GM18511 (cell line): ENCODE results near the gene ZDHHC19.
"Not testable (repeated sequence)": the region's sequence is repeated elsewhere in the genome, so short reads cannot be mapped to it uniquely, and the experiment has no call there.

Experiments
- ATAC-seq: cut with Tn5 transposase; IDR thresholded peaks from one replicate; pipeline ENCODE4 v1.9.1; 2021; ENCODE audit warnings: mild to moderate bottlenecking, moderate library complexity; ENCODE audit not compliant: unreplicated experiment

ZDHHC19 gene

DNA sequence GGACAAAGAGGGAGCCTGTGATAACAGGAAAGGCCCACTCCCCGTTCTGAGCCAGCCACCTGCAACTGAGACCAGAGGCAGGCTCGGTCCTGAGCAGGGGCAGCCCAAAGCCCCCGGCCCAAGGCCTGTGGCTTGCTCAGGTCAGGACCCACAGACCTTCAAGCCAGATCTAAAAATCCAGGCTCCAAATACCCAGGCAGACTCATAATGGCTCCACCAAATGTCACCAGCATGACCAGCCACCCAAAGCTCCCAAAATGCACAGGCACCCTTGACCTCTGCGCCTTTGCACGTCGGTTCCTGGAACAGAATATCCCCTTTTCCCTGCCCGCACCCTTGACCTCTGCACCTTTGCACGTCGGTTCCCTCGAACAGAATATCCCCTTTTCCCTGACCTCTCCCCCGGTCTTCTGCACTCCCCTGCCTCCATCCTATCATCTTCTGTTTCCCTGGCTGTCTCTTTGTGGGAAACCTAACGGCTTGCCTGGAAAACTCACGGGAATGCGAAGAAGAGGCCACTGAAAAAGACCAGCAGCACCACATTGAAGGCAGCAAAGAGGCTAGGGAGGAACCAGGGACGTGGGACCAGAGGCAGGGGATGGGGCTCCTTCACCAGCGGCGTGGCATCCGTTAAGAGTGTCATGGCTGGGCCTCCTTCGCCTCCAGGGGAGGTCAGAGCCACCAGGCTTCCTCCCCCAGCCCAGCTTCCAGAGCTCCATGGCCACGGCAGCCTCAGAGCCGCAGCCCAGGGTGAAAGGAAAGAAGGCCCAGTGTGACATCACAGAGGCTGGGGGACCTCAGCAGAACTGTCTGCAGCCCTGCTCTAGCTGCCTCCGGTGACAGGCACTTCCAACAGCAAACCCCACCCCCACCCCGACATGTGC is at the start of gene ZDHHC19:
TSS of gene ZDHHC19 (minus strand) at position 728 of the 884 bp plus-strand sequence. CDS start at position 643, 85 bp downstream.
- ATAC-seq = no peak

DNA sequence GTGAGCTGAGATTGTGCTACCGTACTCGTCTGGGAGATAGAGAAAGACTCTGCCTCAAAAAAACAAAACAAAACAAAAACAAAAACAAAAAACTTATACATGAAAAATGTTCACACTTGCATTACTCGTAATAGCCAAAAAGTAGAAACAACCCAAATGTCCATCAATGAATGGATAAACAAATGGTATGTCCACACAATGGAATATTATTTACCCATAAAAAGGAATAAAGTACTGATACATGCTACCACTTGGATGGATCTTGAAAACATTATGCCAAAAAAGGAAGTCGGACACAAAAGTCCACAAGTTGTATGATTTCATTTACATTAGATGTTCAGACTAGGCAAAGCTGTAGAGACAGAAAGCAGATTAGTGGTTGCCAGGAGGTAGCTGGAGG is 49.6 kb upstream of the ZDHHC19 start:
- ATAC-seq = no peak

DNA sequence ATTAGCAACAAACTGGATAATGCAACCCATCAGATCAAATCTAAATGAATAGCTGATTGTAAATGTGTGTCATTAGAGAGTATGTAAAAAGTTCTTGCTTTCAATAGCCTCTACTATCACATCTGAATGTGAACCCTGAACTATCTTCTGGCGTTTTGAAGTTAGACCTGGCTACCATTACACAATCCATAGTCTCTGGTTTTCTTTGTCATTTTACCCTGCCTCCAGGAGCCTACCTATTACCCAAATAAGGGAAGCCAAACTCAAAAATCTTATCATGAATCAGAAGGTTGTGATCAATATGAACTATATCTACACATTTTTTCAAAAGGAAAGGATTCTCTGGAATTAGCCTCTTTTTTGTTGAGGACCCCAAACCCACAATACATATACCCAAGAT is 44.6 kb upstream of the ZDHHC19 start:
- ATAC-seq = no peak

DNA sequence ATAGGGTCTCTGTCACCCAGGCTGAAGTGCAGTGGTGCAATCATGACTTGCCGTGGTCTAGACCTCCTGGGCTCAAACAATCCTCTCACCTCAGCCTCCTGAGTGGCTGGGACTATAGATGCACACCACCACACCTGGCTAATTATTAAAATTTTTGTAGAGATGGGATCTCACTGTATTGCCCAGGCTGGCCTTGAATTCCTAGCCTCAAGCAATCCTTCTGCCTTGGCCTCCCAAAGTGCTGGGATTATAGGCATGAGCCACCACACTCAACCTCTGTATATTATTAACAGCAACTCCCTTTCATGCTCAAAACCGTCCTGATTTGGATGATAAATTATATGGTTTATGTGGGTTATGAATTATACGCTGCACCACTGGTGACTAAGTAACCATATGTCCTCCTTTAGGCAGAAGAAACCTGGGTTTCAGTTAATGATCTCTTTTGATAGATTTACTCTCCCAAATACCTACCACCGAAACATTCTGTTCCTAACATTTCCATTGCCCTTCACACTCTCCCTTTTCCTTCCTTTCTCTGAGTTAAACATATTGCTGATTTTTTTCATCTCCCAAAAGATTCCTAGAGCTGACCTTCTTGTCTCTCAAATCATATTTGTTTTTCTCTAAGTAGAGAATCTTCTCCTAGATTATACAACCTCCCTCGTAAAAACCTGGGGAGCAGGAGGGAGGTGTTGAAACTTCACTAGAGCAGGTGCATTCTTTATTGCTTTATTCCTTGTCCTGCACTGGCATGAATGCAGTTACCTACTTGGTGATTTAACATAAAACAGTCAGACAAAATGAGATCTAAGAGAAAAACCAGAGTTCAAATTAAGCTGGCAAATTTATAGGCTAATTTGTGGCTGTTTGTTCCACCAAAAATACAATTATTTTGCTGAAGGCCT is 43.4 kb upstream of the ZDHHC19 start:
- ATAC-seq = no peak

DNA sequence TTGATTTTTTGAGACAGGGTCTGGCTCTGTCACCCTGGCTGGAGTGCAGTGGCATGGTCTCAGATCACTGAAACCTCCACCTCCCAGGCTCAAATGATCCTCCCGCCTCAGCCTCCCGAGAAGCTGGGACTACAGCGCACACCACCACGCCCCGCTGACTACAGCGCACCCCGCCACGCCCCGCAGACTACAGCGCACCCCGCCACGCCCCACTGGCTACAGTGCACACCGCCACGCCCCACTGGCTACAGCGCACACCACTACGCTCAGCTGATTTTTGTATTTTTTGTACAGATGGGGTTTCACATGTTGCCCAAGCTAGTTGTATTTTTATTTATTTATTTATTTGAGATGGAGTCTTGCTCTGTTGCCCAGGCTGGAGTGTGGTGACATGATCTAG is 40.7 kb upstream of the ZDHHC19 start:
- no peak for ATAC-seq

DNA sequence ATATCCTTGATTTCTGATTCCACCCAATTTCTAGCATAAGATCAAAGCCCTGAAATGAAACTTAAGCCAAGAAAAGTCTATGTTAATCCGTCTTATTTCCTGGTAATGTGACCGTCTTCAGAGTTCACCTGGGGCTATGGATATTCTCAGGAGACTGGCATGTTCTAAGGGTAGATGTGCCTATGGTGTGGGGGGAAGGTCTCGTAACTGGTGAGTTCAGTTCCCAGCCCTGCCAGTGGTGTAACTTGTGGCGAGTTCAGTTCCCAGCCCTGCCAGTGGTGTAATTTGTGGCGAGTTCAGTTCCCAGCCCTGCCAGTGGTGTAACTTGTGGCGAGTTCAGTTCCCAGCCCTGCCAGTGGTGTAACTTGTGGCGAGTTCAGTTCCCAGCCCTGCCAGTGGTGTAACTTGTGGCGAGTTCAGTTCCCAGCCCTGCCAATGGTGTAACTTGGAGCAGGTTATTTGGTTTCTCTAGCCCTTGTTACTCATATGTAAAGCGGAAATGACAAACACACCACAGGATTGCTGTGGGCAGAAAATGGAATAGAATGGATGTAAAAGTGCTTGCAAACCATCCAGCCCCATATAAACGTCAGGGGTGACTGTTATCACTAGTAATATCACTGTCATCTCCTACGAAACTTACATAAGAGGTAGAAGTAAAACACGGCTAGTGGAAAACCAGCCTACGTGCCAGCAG is 35.6 kb upstream of the ZDHHC19 start:
- ATAC-seq = no peak

DNA sequence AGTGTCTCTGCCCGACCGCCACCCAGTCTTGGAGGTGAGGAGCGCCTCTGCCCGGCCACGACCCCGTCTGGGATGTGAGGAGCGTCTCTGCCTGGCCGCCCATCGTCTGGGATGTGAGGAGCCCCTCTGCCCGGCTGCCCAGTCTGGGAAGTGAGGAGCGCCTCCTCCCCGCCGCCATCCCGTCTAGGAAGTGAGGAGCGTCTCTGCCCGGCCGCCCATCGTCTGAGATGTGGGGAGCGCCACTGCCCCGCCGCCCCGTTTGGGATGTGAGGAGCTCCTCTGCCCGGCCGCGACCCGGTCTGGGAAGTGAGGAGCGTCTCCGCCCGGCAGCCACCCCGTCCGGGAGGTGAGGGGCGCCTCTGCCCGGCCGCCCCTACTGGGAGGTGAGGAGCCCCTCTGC is 33.0 kb upstream of the ZDHHC19 start:
- ATAC-seq = not testable (repeated sequence)

DNA sequence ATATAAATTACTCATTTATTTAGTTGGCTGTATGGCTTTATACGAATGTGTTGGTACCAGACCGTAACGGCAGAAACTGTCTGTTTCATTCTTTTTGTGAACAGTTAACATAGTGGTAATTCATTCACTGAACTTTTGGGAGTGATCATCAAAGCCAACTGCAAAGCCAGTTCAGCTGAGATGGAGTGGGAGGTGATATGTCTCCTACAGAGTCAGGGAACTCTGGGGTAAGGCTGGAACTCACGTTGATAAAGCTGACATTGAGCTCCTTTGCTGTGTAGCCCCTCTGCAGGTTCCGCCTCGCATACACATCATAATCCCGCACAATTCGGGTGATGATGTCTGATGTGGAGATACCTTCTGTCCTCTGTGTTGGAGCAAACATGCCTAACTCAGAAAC is 30.5 kb upstream of the ZDHHC19 start:
- ATAC-seq = no peak

DNA sequence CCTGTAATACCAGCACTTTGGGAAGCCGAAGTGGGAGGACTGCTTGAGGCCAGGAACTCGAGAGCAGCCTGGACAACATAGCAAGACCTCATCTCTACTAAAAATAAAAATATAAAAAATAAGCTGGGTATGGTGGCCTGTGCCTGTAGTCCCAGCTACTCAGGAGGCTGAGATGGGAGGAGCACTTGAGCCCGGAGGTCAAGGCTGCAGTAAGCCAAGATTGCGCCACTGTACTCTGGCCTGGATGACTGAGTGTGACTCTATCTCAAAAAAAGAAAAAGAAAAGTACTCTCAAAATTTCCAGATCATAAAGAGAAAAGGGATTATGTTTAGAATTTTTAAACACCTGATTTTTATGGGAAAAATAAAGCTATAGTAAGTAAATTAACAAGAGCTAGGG is 29.2 kb upstream of the ZDHHC19 start:
- ATAC-seq = no peak

DNA sequence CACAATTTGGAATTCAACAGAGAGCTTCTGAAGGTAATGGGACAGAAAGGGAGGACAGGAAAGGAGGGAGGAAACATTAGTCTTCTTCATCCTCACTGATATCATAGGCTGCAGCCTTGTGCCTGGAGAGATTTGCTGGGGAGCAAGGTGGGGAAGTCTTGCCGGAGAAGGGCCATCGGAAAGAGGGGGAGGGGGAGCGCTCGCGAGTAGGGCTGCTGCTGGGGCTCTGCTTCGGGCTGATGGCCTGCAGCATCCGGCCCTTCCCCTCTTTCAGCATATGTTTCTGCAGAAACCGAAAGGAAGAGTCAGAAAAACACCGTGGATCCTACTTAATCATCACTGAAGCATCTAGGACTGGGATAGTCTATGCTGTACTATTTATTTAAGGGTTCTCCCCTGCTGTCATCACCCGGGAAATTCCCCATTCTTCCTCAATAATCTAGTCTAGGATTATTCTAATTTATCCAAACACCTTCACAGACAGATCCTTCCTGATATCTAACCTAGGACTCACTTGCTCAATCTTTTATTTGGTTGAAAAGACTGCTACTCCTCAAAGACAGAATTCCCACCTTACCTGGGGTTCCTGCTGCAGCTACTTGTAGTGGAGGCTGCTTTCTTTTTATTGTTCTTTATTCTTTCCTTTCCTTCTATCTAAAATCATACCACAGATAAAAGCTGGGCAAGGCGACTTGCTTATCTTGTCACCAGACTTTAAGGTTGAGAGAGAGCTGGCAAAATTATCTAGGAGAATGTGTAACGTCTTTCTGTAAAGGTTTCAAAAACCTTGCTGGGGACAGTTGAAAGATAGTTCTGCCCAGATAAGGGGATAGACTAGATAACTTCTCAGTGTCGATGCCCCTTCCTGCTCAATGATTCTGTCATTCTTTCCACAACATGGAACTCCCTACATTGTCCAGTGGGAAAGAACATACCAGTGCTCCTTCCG is 27.7 kb upstream of the ZDHHC19 start:
- ATAC-seq = no peak

GRCh38 chr3:196237203-196237602 is 26.0 kb upstream of the ZDHHC19 start:
- no peak for ATAC-seq

DNA sequence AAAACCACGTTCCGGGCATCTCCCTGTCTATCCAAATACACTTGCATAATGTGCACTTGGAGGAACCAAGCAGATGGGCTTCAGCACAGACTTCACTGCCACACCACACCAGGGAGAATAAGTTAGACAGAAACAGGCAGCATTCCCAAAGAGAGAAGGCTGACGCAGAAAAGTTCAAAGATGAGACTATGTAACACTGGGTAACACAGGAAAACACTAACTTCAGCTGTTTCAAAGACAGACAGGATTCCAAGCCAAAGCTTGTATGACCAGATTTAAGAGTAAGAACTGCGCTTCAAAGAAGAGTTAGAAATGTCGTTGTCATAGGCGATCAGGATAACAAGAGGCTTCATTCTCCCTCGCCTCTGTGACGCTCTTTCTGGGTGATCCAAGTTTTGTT is 25.0 kb upstream of the ZDHHC19 start:
- no peak for ATAC-seq

- ATAC-seq = no peak
Measured at GRCh38 chr3:196235452-196236122, 24.4 kb upstream of the ZDHHC19 start.

- ATAC-seq = no peak
Measured at GRCh38 chr3:196232882-196233251, 21.7 kb upstream of the ZDHHC19 start.

GRCh38 chr3:196232154-196232881 is 21.1 kb upstream of the ZDHHC19 start:
- no peak for ATAC-seq

- no peak for ATAC-seq
Measured at GRCh38 chr3:196227629-196228493, 16.7 kb upstream of the ZDHHC19 start.

GRCh38 chr3:196227121-196227561 is 15.9 kb upstream of the ZDHHC19 start:
- no peak for ATAC-seq
